ENCODE measurements around the gene AK5. TPM values are rescaled to one million over a fixed set of nuclear protein-coding genes. Genes with fewer than 3 reads are reported as not detected.
A peak's percentile ranks its signal among the peaks of the same experiment; 100 is the strongest.
"Not testable (repeated sequence)": the region's sequence is repeated elsewhere in the genome, so short reads cannot be mapped to it uniquely, and the experiment has no call there.

The AK5 gene
- polyA plus RNA-seq, 3 donors, result 3.7 to 4.0 (median 4.0) TPM

GRCh38 chr1:77512650-77513049 lies 230.8 kb downstream of the AK5 start:
- not testable (repeated sequence) for DNase-seq (ENCODE audit: extremely low read depth in 1 of 11, low read depth in 9 of 11, low spot score in 4 of 11)

- DNase-seq (ENCODE audit: extremely low read depth in 1 of 11, low read depth in 9 of 11, low spot score in 4 of 11), result peak in 6 of 11 donors; percentile 46 to 74 (median 54)
Measured at GRCh38 chr1:77513839-77514763, 232.3 kb downstream of the AK5 start.

DNA sequence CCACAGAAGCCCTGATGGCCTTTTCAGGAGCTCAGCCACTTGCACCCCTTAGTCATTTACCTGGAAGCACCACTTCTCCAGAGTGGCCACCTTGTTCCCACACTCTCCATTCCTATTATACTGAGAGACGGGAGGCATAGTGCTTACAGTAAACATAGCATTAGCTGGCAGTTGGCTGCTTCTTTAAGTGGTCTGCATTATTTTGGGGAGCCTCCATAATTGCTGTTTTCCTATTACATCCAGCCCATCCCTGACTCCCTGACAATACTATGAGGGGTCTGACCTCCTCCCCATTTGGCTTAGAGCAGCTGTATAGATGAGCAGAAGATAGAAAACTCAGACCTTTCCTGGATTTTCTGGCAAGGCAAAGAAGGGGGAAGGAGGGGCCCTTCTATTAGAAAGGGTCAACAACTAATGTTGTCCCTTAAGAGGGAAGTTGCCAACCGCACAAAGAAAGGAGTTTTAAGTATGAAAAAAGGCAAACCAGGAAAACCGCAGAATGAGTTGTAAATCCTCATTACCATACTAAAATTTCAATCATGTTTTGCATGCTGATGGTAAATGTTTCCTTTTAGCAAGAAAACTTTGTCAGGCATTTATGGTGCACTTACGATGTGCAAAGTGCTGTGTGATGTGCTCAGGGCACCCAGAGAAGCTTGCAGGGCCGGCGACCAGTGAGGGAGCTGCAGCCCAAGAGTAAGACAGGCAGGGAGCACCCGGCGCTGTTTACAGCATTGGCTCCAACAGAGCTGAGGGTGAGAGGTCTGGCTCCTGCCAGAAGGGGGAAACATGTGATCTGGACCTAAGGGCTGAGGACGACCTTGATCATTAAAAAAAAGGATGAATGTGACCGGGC lies 233.3 kb downstream of the AK5 start:
- DNase-seq (ENCODE audit: extremely low read depth in 1 of 11, low read depth in 9 of 11, low spot score in 4 of 11), result no peak

DNA sequence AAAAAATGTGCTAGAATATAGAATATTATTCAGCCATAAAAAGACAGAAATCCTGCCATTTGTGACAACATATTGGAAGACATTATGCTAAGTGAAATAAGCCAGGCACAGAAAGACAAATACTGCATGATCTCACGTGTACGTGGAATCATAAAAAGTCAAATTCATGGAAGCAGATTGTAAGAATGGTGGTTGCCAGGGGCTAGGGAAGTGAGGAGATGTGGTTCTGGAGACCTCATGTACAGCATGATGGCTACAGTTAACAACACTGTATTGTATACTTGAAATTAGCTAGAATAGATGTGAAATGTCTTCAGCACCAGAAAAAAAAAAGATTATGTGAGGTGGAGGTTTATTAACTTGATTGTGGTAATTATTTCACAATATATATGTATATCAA lies 234.3 kb downstream of the AK5 start:
- no peak for DNase-seq (ENCODE audit: extremely low read depth in 1 of 11, low read depth in 9 of 11, low spot score in 4 of 11)

DNA sequence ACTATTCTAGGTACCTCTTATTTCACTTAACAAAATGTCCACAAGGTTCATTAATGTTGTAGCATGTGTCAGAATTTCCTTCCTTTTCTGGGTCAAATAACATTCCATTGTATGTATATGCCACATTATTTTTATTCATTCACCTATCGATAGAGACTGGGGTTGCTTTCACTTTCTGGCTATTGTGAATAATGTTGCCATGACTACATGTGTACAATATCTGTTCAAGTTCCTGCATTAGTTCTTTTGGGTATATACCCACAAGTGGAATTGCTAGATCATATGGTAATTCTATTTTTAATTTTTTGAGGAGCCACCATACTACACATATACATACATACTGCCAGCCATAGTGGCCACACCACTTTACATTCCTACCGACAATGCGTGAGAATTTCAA lies 242.2 kb downstream of the AK5 start:
- no peak for DNase-seq (ENCODE audit: extremely low read depth in 1 of 11, low read depth in 9 of 11, low spot score in 4 of 11)

DNA sequence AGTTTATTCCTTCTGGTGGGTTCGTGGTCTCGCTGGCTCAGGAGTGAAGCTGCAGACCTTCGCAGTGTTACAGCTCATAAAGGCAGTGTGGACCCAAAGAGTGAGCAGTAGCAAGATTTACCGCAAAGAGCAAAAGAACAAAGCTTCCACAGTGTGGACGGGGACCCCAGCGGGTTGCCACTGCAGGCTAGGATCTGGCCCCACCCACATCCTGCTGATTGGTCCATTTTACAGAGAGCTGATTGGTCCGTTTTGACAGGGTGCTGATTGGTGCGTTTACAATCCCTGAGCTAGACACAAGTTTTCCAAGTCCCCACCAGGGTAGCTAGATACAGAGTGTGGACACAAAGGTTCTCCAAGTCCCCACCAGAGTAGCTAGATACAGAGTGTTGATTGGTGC lies 249.3 kb downstream of the AK5 start:
- DNase-seq (ENCODE audit: extremely low read depth in 1 of 11, low read depth in 9 of 11, low spot score in 4 of 11), result not testable (repeated sequence)

DNA sequence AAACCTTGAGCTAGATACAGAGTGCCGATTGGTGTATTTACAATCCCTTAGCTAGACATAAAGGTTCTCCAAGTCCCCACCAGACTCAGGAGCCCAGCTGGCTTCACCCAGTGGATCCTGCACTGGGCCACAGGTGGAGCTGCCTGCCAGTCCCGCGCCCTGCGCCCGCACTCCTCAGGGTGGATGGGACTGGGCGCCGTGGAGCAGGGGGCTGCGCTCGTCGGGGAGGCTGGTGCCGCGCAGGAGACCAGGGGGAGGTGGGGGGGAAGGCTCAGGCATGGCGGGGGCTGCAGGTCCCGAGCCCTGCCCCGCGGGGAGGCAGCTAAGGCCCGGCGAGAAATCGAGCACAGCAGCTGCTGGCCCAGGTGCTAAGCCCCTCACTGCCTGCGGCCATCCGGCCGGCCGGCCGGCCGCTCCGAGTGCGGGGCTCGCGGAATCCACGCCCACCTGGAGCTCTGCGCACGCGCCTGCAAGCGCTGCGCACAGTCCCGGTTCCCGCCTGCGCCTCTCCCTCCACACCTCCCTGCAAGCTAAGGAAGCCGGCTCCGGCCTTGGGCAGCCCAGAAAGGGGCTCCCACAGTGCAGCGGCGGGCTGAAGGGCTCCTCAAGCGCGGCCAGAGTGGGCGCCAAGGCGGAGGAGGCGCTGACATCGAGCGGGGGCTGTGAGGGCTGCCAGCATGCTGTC lies 249.9 kb downstream of the AK5 start:
- DNase-seq (ENCODE audit: extremely low read depth in 1 of 11, low read depth in 9 of 11, low spot score in 4 of 11), result not testable (repeated sequence)

DNA sequence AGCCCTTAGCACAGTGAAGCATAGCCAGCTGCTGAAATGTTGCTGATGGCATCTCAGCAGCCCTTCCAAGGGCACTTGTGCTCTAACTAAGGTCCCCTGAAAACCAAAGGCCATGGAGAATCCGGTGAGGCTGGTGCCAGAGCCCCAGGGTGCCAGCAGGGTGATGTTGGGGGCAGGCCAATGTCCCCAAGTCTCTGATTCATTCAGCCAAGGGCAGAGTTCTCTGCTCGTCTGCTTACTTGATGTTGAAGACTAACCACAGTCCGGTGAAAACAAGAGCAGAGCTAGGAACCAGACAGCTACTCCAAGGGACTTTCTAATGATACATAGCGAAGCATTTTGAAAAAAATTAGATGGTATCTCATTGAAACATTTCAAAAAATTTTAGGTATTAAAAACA lies 250.8 kb downstream of the AK5 start:
- no peak for DNase-seq (ENCODE audit: extremely low read depth in 1 of 11, low read depth in 9 of 11, low spot score in 4 of 11)

DNA sequence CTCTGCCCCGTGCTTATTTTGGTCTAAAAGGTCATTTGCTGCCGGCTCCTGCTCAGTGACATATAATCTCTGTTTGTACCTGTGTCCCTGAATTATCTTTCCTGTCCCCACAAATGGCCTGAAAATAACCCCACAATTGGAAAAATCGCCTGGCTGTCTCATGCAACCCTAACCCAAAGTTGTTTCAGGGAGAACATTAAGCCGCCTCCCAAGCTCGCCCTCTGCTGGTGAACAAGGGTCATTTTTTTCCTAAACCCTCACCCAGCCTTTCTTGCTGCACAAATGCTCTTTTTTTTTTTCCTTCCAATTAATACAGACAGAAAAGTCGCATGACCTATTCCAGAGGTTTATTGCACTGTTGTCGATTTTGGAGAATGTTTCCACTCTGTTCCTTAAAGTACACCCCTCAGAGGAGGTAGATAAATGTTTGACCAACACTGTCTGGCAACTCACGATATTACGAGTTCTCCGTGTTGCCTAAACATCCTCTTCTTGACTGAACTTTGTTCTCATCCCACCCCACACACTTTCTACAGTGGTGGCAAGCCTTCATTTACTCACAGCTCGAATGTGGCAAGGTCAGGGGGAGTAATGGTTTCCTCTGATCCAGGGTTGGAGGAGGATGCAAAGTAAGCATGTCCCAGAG lies 252.0 kb downstream of the AK5 start:
- peak in 9 of 11 donors; percentile 31 to 65 (median 51) for DNase-seq (ENCODE audit: extremely low read depth in 1 of 11, low read depth in 9 of 11, low spot score in 4 of 11)

DNA sequence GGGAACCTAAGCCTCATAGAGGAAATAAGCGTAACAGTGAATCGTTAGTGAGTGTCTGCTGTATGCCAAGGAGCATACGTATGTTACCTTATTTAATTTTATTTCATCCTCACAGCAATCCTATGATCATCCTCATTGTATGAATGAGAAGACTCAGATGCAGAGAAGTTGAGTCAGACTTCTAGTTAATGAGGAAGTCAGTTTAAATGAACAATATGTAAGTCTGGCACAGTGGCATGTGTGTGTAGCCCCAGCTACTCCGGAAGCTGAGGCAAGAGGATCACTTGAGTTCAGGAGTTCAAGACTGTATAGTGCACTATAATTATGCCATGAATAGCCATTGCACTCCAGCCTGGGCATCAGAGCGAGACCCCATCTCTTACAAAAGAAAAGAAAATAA lies 252.6 kb downstream of the AK5 start:
- no peak for DNase-seq (ENCODE audit: extremely low read depth in 1 of 11, low read depth in 9 of 11, low spot score in 4 of 11)

- DNase-seq (ENCODE audit: extremely low read depth in 1 of 11, low read depth in 9 of 11, low spot score in 4 of 11), result no peak
Measured at GRCh38 chr1:77536813-77537212, 255.0 kb downstream of the AK5 start.

GRCh38 chr1:77538956-77539518 lies 257.2 kb downstream of the AK5 start:
- peak in 1 of 11 donors; percentile 26 for DNase-seq (ENCODE audit: extremely low read depth in 1 of 11, low read depth in 9 of 11, low spot score in 4 of 11)

GRCh38 chr1:77539519-77540142 lies 257.8 kb downstream of the AK5 start:
- no peak for DNase-seq (ENCODE audit: extremely low read depth in 1 of 11, low read depth in 9 of 11, low spot score in 4 of 11)

DNA sequence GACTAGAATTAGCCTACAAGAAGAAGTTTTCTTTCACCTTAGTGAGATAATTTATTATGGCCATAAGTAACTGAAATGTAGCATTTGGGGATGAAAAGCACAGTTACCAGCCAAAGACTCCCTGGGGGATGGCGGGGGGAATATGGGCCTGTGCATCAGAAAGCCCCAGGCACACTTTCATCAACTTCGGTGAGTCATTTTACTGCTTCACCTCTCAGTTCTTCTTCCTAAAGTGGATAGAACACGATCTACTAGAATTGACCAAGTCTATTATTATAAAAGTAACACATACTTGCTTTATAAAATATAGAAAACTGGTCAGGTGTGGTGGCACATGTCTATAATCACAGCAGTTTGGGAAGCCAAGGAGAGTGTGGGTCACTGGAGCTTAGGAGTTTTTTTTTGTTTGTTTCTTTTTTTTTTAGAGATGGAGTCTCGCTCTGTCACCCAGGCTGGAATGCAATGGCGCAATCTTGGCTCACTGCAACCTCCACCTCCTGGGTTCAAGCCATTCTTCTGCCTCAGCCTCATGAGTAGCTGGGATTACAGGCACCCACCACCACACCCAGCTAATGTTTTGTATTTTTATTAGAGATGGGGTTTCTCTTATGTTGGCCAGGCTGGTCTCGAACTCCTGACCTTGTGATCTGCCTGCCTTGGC lies 258.8 kb downstream of the AK5 start:
- DNase-seq (ENCODE audit: extremely low read depth in 1 of 11, low read depth in 9 of 11, low spot score in 4 of 11), result no peak

DNA sequence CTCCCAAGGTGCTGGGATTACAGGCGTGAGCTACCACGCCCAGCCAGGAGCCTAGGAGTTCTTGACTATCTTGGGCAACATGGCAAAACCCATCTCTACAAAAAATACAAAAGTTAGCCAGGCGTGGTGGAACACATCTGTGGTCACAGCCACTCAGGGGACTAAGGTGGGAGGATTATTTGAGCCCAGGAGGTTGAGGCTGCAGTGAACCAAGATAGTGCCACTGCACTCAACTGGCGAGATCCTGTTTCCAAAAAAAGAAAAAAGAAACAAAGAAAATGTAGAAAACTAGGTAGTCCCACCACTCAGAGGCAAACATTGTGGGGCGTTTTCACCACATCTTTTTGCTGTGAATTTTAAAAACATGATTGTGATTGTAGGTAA lies 259.3 kb downstream of the AK5 start:
- no peak for DNase-seq (ENCODE audit: extremely low read depth in 1 of 11, low read depth in 9 of 11, low spot score in 4 of 11)

DNA sequence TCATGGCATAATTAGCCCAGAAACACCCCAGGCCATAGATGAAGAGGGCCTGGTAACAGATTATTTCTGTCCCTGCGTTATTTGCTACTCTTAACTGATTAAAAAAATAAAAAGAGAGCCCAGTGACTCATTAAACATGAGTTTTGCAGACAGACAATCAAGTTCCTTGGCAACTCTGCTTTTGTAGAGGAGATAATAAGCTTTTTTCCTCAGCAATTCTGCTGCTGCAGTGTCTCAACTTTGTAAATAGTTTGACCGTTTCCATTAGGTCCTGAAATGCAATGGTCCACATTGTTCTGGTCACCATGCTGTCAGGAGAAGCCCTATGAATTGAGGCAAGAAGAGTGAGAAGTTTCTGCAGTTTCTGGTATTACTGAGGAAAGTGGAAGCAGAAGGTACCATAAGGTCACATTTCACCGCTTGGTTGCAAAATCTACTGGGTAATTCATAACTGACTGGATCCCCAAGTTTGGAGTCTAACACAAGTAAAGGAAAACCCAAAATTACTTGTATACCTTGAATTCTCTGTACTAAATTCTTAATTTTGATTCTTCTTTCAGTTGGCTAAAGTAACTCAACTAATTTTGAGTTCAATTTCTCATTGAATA lies 261.1 kb downstream of the AK5 start:
- DNase-seq (ENCODE audit: extremely low read depth in 1 of 11, low read depth in 9 of 11, low spot score in 4 of 11), result no peak

GRCh38 chr1:77543822-77544448 lies 262.1 kb downstream of the AK5 start:
- DNase-seq (ENCODE audit: extremely low read depth in 1 of 11, low read depth in 9 of 11, low spot score in 4 of 11), result no peak

Measured in renal cortex interstitium (tissue), 11 donors.